HFFc6 (cell line): ENCODE data around the gene RPS10. TPM values are rescaled to one million over a fixed set of nuclear protein-coding genes. Genes with fewer than 3 reads are reported as not detected.

Experiments used
- DNase-seq: peaks from one replicate; pipeline ENCODE4 v3.0.0-alpha.2; 2018
- H3K27ac Mint-ChIP-seq: 2 replicates; pipeline ENCODE4 v1.8.0; 2020; ENCODE audit warnings: mild to moderate bottlenecking, mixed read lengths
- H3K27me3 Mint-ChIP-seq: 2 replicates; pipeline ENCODE4 v1.8.0; 2021; ENCODE audit warnings: mild to moderate bottlenecking, moderate library complexity, mixed read lengths; ENCODE audit not compliant: insufficient read depth
- H3K36me3 Mint-ChIP-seq: 2 replicates; pipeline ENCODE4 v1.8.0; 2021; ENCODE audit warnings: low read depth, mixed read lengths
- H3K4me1 Mint-ChIP-seq: 2 replicates; pipeline ENCODE4 v1.8.0; 2020; ENCODE audit warnings: low read depth, mixed read lengths
- H3K4me3 Mint-ChIP-seq: 2 replicates; pipeline ENCODE4 v1.8.0; 2020; ENCODE audit warnings: mild to moderate bottlenecking, moderate library complexity, mixed read lengths
- H3K9me3 Mint-ChIP-seq: 2 replicates; pipeline ENCODE4 v1.8.0; 2020; ENCODE audit warnings: mild to moderate bottlenecking, mixed read lengths
- CTCF ChIP-seq: fragments of 200-600 bp; sonication (generic); IDR thresholded peaks from 2 replicates; pipeline ENCODE4 v1.5.0; 2021; ENCODE audit warnings: antibody characterized with exemption, mild to moderate bottlenecking
- total RNA-seq, 6 experiments: library from RNA; stranded (reverse); fragmentation: NEBNext Ultra II Directional; extraction: Animal tissue kit (Norgen Biotek cat#: 25700); gene quantifications; 2 replicates in 1 of 6; 3 replicates in 5 of 6; pipeline ENCODE4 v1.2.3, GENCODE V29; 2021

Gene RPS10
- total RNA-seq, 6 experiments from 2014 or later: 1,585 to 1,769 (median 1,649) TPM

- no peak overlapping the region for H3K4me3 Mint-ChIP-seq
- no peak for TF ChIP-seq CTCF
- H3K27ac Mint-ChIP-seq: no peak overlapping the region
- no peaks in the 10 kb centered on the region for H3K4me1 Mint-ChIP-seq
- H3K9me3 Mint-ChIP-seq: peaks cover 9% of the 10 kb centered on the region
- H3K27me3 Mint-ChIP-seq: peaks cover 12% of the 10 kb centered on the region
- H3K36me3 Mint-ChIP-seq: peaks cover 8% of the 10 kb centered on the region
- no peak for DNase-seq
Measured at GRCh38 chr6:34436803-34437643, 11.2 kb upstream of the RPS10 start.

- TF ChIP-seq CTCF: no peak
- Mint-ChIP-seq H3K9me3 (peaks cover 9% of the 10 kb centered on the region), H3K36me3 (peaks cover 8% of the 10 kb centered on the region), H3K4me1 (no peaks in the 10 kb centered on the region), H3K27ac (no peak overlapping the region), H3K4me3 (no peak overlapping the region), H3K27me3 (peaks cover 16% of the 10 kb centered on the region)
- no peak for DNase-seq
Measured at GRCh38 chr6:34435916-34436315, 10.0 kb upstream of the RPS10 start.

- H3K27ac Mint-ChIP-seq: peak overlapping the region; percentile 99
- peaks cover 36% of the 10 kb centered on the region for H3K36me3 Mint-ChIP-seq
- peaks cover 15% of the 10 kb centered on the region for H3K27me3 Mint-ChIP-seq
- no peaks in the 10 kb centered on the region for H3K9me3 Mint-ChIP-seq
- H3K4me3 Mint-ChIP-seq: peak overlapping the region; percentile 99
- no peak for TF ChIP-seq CTCF
- peaks cover 29% of the 10 kb centered on the region for H3K4me1 Mint-ChIP-seq
- no peak for DNase-seq
Measured at GRCh38 chr6:34425132-34425497, 754 bp downstream of the RPS10 start.

GRCh38 chr6:34424200-34425131, 1.4 kb downstream of the RPS10 start:
- peak overlapping the region; percentile 99 for H3K27ac Mint-ChIP-seq
- TF ChIP-seq CTCF: no peak
- peak overlapping the region; percentile 99 for H3K4me3 Mint-ChIP-seq
- H3K36me3 Mint-ChIP-seq: peaks cover 36% of the 10 kb centered on the region
- DNase-seq: no peak
- H3K9me3 Mint-ChIP-seq: no peaks in the 10 kb centered on the region
- peaks cover 14% of the 10 kb centered on the region for H3K27me3 Mint-ChIP-seq
- H3K4me1 Mint-ChIP-seq: peaks cover 29% of the 10 kb centered on the region

GRCh38 chr6:34423254-34423653, 2.6 kb downstream of the RPS10 start:
- peaks cover 36% of the 10 kb centered on the region for H3K36me3 Mint-ChIP-seq
- H3K27ac Mint-ChIP-seq: peak overlapping the region; percentile 78
- H3K27me3 Mint-ChIP-seq: peaks cover 7% of the 10 kb centered on the region; the same call in 1 of the 2 replicates
- peak overlapping the region; percentile 99 for H3K4me3 Mint-ChIP-seq
- no peak for TF ChIP-seq CTCF
- H3K4me1 Mint-ChIP-seq: peaks cover 35% of the 10 kb centered on the region
- no peaks in the 10 kb centered on the region for H3K9me3 Mint-ChIP-seq
- peak; percentile 50 for DNase-seq
